Fibroblast of pulmonary artery (primary cell): ENCODE data around the gene ADK.
A peak's percentile ranks its signal among the peaks of the same experiment; 100 is the strongest.

Experiments
- DNase-seq: peaks from one replicate; pipeline ENCODE4 v3.0.0-alpha.2; 2010; ENCODE audit warnings: low read depth
- H3K4me3 ChIP-seq: replicated peaks from 2 replicates; pipeline ENCODE4 v1.5.1; 2011; ENCODE audit warnings: low read depth, mild to moderate bottlenecking, control low read depth, low read length, moderate library complexity
- TF ChIP-seq, protein P1 (sequence below): IDR thresholded peaks from 2 replicates; pipeline ENCODE4 v1.5.1; 2011; ENCODE audit warnings: mild to moderate bottlenecking, control low read depth, low read length, inconsistent platforms; ENCODE audit errors: missing control alignments

ADK gene

DNA sequence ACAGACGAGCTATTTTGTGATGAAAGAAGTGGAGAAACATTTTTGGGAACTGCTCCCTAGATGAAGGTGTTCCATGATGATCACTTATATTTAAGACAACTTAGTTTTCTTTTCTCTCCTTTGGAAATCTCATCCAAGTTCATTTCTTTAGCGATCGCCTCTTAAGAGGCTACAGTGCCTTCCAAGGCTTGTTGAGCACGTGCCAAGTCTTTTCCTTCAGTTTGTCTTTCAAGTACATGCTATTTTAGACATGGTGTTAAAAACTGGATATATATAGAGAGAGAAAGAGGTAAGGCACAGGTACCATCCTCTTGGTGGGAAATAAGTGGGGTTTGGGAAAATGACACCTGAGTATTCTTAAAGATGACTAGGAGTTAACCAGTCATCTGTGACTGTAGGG, 2.7 kb downstream of the ADK start:
- TF ChIP-seq, protein P1, sequence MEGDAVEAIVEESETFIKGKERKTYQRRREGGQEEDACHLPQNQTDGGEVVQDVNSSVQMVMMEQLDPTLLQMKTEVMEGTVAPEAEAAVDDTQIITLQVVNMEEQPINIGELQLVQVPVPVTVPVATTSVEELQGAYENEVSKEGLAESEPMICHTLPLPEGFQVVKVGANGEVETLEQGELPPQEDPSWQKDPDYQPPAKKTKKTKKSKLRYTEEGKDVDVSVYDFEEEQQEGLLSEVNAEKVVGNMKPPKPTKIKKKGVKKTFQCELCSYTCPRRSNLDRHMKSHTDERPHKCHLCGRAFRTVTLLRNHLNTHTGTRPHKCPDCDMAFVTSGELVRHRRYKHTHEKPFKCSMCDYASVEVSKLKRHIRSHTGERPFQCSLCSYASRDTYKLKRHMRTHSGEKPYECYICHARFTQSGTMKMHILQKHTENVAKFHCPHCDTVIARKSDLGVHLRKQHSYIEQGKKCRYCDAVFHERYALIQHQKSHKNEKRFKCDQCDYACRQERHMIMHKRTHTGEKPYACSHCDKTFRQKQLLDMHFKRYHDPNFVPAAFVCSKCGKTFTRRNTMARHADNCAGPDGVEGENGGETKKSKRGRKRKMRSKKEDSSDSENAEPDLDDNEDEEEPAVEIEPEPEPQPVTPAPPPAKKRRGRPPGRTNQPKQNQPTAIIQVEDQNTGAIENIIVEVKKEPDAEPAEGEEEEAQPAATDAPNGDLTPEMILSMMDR: no peak
- no peak overlapping the region for H3K4me3 ChIP-seq
- no peak for DNase-seq

DNA sequence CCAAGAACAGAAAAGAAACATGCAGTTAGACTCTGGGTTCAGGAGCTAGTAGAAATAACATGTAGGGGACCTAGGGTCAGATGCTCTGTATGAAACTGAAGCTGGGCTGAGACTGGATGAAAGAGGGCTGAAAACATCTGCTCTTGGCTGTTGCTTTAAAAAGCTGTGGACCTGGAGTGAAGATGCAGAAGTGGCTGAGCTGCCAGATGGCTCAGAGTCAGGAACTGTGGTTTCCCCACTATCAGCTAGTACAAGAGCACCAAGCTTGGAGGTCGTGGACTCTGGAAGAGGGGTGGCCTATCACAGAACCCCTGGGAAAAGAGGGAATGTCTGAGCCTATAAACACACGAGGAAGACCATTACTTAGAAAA, 5.9 kb downstream of the ADK start:
- H3K4me3 ChIP-seq: no peak overlapping the region
- TF ChIP-seq, protein P1: no peak
- DNase-seq: peak; percentile 66

DNA sequence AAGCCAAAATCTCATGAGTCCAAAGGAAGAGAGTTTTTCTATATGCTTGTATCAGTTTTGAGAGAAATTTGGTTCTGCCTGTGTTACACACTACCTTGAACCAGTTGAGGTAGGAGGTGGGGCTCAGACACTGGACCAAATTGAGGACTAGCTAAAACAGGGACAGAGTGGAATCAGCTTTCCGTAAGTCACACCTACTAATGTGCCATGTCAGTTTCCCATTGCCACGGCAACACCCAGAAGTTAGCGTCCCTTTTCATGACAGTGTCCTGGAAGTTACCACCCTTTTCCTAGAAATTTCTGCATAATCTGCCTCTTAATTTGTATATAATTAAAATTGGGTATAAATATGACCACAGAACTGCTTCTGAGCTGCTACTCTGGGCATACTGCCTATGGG, 9.0 kb downstream of the ADK start:
- H3K4me3 ChIP-seq: no peak overlapping the region
- TF ChIP-seq, protein P1: no peak
- no peak for DNase-seq

DNA sequence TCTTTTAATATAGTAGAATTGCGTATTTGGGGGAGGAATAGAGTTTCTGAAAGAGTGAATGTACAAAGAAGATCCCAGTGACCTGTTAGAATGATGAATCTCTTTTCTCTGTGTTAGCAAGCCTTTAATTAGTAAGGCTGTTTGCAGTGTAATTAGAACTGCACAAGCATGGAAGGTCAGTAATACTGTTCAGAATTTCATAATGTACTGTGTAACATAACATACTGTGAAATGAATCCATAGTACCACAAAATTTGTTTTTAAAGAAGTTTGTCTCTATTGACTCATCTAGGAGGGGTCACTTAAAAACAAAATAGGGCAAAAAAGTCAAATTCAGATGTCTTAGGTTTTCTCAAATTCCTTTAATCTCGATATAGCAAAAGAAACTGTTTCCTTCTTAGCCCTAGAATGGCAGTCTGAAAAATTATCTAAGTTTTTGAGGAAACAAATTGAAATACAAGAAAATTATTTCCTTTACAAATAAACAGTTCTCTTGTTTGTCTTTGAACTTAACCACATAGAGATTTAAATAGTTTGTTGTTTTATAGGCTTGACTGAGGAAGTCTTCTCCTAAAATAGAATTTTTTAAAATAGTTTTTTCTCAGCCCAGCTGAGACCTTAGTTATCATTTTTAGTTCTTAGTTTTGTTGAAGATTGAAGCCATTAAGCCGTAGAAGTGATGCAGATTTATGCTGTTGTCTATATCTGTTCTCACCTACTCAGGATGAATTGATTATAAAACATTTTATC, 12.5 kb downstream of the ADK start:
- DNase-seq: no peak

DNA sequence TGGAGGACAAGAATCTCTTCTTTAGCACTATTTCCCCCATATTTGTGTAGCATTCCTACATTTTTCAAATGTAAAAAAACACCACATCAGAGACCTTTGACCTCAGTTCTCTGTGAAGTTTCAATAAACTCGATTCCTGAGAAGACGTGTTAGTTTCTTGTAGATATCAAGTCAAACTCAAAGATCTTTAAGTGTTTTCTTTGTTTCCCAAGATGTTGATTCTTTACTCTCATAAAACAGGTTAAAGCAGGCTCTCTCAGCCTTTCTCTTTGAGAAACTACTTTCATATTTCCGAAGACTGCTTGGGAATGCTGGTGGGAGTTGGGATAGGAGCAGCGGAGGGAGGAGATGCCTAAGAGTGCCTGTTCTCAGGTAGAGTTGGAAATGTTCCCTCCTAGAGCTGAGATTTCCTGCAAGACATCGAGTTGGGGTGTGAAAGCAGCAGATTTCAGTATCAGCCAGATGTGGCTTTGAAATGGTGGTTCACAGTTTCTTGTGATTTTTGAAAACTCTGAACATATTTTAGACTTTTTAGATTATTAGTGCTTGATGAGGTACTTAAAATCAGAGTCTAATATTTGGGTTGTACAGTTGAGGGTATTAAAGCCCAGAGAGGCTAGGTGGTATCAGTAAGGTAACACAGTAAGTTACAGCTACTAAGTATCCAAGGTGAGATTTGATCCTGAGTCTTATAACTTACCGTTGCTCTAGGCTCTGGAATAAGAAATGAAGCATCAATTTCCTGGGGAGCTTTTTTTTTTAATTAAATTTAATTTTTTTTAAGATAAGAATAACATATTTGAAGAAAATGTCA, 13.9 kb downstream of the ADK start:
- DNase-seq: no peak
- no peak overlapping the region for H3K4me3 ChIP-seq
- TF ChIP-seq, protein P1: no peak

More for the DNA sequence above, 12.5 kb downstream of the ADK start:
- no peak overlapping the region for H3K4me3 ChIP-seq
- TF ChIP-seq, protein P1: no peak

DNA sequence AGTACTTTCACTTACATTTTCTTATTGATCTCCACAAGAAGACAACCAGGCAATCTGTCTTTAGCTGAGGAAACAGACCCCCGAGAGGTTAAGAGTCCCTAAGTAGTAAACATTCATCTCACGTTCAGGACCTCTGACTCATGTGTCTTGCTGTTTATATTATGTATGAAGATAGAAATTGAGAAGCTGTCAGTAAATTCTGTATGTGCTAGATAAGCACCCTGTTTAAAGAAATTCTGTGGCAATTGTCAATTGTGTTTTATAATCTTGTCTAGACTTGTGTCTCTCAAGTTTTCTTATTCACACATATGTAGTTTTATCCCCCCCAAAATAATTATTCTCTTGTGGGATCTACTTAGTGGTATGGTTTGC, 14.5 kb downstream of the ADK start:
- TF ChIP-seq, protein P1: no peak
- no peak overlapping the region for H3K4me3 ChIP-seq
- no peak for DNase-seq
